HG02610 (cell line): ENCODE measurements around the gene C14orf119.
"Not testable (repeated sequence)": the region's sequence is repeated elsewhere in the genome, so short reads cannot be mapped to it uniquely, and the experiment has no call there.

Experiments
- ATAC-seq: cut with Tn5 transposase; IDR thresholded peaks from one replicate; pipeline ENCODE4 v1.9.1; 2021; ENCODE audit warnings: mild to moderate bottlenecking, moderate library complexity; ENCODE audit not compliant: unreplicated experiment

Gene C14orf119

GRCh38 chr14:23107620-23108019 lies 12.3 kb downstream of the C14orf119 start:
- not testable (repeated sequence) for ATAC-seq

- not testable (repeated sequence) for ATAC-seq
Observed at GRCh38 chr14:23108169-23108568, 12.9 kb downstream of the C14orf119 start.

DNA sequence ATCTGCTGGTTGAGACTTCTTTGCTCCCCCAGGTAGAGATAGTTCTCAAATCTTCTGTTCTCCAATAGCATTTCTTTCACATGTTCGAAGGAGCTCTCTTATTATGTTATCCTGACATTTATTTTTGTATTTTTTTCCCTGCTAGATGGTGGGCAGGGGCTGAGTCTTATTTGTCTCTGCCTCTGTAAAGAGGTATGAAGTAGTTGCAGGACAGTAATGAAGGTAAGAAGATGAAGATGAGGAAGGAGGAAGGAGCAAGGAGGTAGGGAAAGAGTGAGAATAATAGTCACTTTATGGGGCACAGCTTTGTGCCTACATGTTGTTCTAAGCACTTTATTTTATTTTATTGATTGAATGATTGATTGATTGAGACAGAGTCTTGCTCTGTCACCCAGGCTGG lies 14.5 kb downstream of the C14orf119 start:
- ATAC-seq, result no peak

GRCh38 chr14:23110579-23111365 lies 15.5 kb downstream of the C14orf119 start:
- ATAC-seq, result no peak

GRCh38 chr14:23112359-23113178 lies 17.3 kb downstream of the C14orf119 start:
- ATAC-seq, result no peak

GRCh38 chr14:23113431-23114119 lies 18.3 kb downstream of the C14orf119 start:
- no peak for ATAC-seq

GRCh38 chr14:23114120-23114458 lies 18.8 kb downstream of the C14orf119 start:
- no peak for ATAC-seq

GRCh38 chr14:23114669-23115038 lies 19.3 kb downstream of the C14orf119 start:
- ATAC-seq, result no peak

GRCh38 chr14:23115039-23115731 lies 19.9 kb downstream of the C14orf119 start:
- ATAC-seq, result no peak

- ATAC-seq, result no peak
Observed at GRCh38 chr14:23115918-23116317, 20.6 kb downstream of the C14orf119 start.

GRCh38 chr14:23117371-23118020 lies 22.2 kb downstream of the C14orf119 start:
- no peak for ATAC-seq

GRCh38 chr14:23118506-23119362 lies 23.4 kb downstream of the C14orf119 start, which contains the start of gene CEBPE:
Gene CEBPE, minus strand, starts transcription at chr14:23119255. Its CDS starts 164 bp downstream, at chr14:23119091.
- no peak for ATAC-seq

DNA sequence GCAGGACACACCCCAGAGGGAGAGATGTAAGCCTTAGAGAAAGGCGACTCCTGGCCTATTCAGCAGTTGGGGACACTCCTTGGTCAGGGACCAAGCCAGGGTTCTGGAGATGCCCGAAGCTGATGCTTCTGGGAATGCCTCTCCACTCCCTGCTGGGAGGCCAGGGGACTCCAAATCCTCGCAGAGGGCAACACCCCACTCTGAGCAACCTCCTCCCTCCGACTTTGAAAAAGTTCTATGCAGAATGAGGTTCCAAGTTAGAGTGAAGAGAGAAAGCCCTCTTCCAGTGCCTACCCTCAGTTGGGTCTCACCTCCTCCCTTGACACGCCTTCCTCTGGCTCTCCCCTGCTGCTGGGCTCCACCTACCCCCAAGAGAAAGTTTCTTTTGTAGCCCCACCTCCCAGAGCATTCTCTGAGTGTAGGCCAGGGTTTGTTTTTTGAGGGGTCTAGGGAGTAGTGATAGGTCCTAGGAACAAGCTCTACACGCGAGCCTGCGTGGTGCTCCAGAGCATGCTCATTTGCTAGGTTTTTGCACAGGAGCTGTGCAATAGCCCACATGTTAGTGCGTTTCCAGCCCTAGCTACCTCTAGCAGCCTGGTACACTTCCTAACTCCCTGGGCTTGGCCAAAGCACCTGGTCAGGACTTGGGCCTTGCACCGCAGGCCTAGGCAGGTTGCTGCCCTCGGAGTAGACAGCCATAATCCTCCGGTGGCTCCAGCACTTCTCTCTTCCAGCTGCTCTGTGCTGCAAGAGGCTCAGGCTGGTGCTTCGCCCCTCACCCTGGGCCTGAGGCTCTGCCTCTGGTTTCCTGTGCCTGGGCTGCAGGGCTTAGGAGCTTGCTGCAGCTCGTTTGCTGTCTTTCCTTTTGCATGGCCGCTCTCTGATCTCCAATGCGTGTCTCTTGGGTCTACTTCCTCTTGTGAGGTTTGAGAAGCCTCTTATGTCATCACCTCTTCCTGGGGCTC lies 24.3 kb downstream of the C14orf119 start:
- ATAC-seq, result no peak

DNA sequence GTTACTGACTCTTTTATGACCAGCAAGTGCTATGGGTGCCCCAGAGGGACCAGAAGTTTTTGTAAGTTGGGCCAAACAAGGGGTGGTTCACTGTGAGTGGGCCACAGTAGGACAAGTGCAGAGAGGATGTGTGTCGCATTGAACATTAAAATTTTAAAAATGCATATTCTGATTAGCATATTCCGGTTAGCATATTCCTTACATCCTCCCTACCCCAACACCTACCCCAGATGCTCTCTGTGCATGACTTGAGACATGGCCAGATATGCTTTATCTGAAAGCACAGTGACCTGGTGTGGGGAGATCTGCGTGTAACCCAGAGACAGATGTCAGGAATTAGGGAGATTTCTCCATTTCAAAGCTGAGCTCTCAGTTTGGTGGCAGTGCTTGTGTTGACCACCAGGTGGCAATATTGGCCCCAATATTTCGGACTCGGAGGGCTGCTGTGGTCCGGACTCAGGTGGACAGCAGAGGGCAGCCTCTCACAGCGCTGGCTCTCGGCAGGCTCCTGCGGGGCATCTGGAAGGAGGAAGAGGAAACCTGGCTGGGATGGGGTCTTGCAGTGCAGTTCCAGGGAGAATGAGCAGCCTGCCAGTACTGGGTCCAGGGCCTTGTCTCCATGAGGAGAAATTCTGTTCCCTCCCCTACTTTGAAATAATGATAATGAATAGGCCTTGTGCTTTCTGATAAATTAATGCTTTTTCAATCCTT lies 25.4 kb downstream of the C14orf119 start:
- peak; percentile 60 for ATAC-seq

DNA sequence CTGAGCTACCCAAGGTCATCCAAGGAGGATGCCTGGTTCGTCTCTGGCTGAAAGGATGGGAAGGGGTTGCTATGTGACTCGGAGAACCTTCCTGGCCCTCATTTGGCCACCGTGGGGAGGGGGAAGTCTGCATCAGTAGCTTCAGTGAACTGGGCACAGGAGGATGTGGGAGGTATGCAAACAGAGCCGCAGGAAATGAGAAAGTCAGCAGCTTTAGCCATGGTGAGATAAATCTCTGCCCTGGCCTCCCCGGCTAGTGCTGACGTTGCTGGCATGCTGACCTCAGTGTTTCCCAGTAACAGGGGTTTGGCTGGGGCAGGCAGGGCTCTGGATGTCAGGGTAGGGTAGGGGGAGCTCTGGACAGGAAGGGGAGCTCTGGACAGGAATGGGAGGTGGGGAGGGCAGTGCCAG lies 26.1 kb downstream of the C14orf119 start:
- no peak for ATAC-seq

GRCh38 chr14:23122086-23122485 lies 26.8 kb downstream of the C14orf119 start:
- ATAC-seq, result no peak

DNA sequence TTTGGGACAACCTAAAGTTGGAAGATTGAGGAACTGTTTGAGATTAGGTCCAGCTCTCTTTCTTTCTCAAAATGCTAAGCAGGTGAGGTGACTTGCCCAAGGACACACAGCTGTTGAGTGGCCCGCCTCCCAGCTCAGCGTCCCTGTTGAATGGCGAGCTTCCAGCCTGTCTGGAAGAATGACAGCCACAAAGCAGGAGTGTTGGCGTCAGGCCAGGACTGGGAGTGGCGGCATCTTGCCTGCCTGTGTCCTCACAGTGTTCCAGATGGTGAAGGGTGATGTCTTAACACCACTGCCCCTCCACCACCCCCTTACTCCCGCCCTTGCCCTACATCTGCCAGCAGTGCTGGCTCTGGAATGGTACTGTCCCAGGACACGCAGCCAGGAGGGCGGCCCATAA lies 28.1 kb downstream of the C14orf119 start:
- no peak for ATAC-seq
